ELR (cell line): Measurements from ENCODE around the gene WFDC5.
"Not testable (repeated sequence)": the region's sequence is repeated elsewhere in the genome, so short reads cannot be mapped to it uniquely, and the experiment has no call there.

Source experiments
- DNase-seq: peaks from one replicate; pipeline ENCODE4 v3.0.0-alpha.2; 2015; ENCODE audit warnings: low read depth

The WFDC5 gene

GRCh38 chr20:45114465-45115385 is at the start of gene WFDC5:
WFDC5 (minus strand) TSS chr20:45115174; CDS start chr20:45115083, 91 bp downstream.
- no peak for DNase-seq

DNA sequence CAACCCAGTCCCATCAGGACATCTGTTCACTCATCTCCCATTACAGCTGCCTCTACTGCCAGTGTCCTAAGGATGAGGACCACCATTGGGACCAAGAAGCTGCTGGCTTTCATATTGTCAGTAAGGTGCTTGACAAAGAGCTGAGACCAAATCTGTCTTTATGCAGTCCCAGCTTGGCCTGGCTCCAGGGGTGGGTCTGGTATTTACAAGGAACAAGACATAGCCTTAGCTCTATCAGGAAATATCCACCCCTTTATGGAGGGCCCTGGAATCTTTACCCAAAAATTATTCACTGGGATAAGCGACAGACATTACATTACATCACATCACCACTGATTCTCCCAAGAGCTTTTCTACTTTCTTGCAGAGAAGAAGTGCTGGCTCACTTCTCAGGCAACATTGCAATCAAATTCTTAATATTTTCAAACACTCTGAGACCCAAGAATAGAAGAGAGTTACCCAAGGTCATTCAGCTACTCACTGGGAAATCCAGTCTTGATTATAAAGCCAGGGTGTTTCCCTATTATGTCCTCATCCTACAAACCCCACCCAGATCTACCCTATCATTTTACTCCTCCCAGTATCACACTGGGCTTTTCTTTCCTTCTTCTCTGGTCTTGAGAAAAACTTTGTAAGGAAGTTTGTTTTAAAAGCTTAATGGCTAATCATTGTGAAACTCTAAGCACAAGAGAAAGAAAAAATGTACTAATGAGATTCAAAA is 48.3 kb upstream of the WFDC5 start:
- DNase-seq: no peak

GRCh38 chr20:45157962-45158361 is 43.0 kb upstream of the WFDC5 start:
- peak; percentile 58 for DNase-seq

GRCh38 chr20:45156713-45157112 is 41.7 kb upstream of the WFDC5 start:
- no peak for DNase-seq

DNA sequence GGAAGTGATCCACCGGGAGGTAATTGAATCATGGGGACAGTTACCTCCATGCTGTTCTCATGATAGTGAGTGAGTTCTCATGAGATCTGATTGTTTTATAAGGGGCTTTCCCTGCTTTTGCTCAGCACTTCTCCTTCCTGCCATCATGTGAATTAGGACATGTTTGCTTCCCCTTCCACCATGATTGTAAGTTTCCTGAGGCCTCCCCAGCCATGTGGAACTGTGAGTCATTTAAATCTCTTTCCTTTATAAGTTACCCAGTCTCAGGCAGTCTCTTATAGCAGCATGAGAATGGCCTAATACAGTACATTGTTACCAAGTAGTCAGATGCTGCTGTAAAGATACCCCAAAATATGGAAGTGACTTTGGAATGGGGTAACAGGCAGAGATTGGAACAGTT is 39.8 kb upstream of the WFDC5 start:
- not testable (repeated sequence) for DNase-seq

GRCh38 chr20:45154183-45154582 is 39.2 kb upstream of the WFDC5 start:
- peak; percentile 27 for DNase-seq

DNA sequence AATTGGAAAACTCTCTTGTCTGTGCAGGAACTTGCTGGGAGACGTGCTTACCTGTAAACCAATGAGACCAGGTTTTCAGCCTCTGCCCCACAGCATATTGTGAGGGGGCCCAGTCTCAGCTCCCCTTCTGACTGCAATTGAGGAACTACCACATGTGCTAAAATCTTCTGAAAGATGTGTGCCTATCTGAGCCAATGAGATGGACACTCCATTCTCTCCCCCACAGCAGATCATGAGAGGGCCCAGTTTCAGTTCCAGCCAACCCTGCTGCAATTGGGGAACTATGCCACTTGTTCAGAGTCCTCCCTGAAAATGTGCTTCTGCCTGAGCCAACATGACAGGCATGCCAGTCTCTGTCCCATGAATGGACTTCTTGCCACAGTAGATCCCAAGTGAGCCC is 38.8 kb upstream of the WFDC5 start:
- DNase-seq: no peak

DNA sequence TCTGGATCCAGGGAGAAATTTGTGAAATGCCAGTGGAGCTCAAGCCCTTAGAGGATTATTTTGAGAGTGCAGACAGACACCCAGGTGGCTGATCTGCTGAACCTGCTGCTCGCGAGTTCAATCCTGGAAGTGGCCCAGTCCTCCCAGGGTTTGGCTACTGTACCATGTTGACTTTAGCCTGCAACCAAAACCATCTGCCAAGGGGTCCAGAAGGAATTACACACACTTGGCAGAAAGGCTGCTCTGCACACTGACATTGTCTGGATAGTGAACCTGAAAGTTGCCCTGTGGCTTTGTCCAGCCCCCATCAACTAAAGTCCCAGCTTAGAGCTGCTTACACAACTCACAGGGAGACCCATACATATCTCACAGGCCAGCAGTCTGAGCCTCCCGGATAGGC is 38.2 kb upstream of the WFDC5 start:
- no peak for DNase-seq

- no peak for DNase-seq
Measured at GRCh38 chr20:45152405-45152804, 37.4 kb upstream of the WFDC5 start.

DNA sequence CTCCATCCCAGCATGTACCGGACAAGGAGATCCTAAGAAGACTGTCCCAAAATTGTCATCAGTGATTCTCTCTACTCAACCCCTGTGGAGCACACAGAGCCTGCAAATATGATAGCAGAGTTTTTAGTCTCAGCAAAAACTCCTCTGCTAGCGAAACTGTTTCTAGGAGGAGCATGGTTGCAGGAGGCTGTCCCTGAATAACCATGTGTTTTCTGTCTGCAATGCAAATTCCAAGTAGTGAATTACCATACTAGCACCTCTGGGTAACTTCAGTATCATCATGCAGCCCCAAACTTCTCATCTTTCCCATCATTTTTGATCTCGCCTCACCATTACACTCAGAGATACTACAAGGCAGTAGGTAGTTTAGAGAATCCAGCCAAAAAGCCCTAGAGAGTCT is 34.1 kb upstream of the WFDC5 start:
- DNase-seq: no peak

DNA sequence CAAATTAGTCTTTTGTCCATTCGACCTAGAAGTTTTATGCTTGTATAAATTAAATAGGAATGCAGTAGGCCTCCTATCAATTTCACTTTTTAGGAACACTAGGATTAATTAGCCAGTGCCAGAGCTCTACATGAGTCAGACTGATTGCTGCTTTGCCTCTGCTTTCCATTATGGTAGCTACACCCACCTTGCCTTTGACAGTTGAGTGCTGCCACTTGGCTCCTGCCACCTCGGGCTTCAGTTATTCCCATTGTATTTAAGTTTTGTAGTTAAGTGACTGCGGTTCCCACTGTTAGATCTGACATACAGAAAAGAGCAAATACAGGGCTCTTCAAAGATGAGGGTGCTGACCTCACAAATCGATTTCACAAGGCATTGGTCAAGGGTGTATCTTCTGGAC is 25.9 kb upstream of the WFDC5 start:
- DNase-seq: no peak

- DNase-seq: not testable (repeated sequence)
Measured at GRCh38 chr20:45139733-45140375, 24.9 kb upstream of the WFDC5 start.

DNA sequence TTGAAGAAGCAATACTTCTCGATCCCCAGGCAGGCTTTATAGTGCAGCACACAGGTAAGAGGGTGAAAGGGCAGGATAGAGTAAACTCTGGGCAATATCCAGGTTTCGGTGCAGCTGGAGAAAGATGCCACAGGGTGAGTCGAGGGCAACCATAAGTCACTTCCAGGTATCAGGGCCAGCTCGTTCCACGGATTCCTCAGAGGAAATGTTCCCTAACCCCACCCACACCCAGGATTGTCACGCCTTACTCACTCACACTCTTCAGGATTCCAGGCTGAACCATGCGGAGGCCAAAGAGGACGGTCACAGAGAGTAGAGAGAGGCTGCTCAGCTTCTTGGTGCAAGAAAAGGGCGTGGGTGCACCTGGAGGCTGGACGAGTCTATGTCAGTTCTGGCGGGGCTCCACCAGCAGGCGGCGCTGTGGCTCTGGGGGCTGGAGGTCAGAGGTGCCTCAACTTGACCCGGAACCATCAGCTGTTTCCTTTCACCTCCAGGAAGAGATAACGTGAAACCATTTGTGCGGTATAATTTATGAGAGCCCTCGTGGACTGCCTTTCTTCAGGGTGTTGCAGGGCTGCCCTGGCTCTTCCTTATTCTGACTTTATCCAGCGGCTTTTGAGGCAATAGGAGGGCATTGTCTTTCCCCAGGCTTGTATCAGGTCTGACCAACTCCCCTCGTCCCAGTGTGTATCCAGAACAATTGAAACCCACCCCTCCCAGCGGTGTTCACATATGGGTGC is 23.8 kb upstream of the WFDC5 start:
- peak; percentile 58 for DNase-seq

- no peak for DNase-seq
Measured at GRCh38 chr20:45136911-45137310, 21.9 kb upstream of the WFDC5 start.

DNA sequence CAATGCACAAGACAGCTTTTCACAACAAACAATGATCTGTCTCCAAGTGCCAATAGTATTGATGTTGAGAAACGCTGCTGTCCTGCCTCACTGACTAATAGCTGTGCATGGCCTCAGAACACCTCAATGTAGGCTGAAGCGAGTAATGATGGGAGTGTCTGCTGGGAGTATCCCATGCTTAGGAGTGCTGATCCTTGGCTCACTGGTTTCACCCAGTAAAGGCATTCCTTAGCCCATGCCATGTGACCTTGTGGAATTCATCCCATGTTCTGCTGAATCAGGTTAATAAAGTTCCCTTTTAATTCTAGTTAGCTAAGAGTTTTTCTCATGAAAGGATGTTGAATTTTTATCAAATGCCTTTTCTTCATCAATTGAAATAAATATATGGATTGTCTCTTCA is 13.1 kb upstream of the WFDC5 start:
- peak; percentile 38 for DNase-seq

GRCh38 chr20:45124365-45124764 is 9.4 kb upstream of the WFDC5 start, which contains the start of gene WFDC12:
WFDC12 (minus strand) TSS chr20:45124465; CDS start chr20:45124447, 18 bp downstream.
- DNase-seq: no peak

GRCh38 chr20:45121388-45121787 is 6.4 kb upstream of the WFDC5 start:
- no peak for DNase-seq

DNA sequence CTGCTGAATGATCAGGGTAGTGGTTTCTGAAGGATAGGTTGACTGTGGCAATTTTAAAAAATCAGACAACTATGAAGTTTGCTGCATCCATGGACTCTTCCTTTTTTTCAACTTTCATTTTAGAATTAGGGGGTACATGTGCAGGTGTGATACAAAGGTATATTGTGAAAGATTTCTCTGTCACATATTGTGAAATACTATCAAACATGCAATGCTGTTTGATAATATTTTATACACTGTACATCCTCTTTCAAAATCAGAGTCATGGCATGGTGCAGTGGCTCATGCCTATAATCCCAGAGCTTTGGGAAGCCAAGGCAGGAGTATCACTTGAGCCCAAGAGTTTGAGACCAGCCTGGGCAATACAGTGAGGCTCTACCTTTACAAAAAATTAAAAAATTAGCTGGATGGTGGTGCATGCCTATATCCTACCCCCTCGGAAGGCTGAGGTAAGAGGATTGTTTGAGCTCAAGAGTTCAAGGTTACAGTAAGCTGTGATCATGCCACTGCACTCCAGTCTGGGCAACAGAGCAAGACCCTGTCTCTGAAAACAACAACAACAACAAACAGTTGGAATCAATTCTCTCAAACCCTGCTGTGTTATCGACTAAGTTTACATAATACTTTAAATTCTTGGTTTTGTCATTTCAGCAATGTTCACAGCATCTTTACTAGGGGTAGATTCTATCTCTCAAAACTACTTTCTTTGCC is 4.7 kb upstream of the WFDC5 start:
- no peak for DNase-seq

DNA sequence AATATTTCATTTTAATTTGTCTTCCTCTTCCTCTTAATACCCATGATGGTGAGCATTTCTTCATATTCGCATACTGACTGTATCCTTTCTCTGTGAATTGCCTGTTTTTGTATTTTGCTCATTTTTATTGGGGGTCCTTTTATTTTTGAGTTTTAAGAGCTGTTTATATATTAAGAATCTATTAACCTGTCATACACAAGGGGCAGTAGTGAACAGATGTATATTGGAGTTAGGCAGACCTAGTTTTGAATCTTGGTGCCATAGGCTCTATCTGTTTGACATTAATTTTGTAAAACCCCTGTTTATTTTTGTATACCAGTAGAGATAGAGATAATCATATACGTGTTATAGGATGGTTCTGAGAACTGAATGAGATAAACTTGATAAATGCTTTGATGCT is 3.1 kb upstream of the WFDC5 start:
- peak; percentile 42 for DNase-seq

DNA sequence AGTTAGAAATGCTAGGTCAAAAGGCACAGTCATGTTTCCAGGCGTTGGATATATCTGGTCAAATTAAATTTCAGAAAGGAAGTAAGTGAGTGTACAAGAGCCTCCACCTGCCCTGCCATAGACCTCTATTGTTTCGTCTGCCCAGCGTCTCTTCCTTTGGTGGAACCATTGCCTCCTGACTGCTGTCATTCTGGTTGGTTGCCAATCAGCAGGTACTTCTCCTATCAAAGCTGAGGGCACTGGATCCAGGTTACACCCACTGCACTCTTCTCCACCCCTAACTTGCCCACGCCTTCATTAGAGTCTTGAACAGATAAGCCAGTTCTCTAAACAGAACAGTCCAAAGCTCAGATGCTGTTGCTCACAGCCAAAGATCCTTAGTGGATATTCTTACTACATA is 2.6 kb upstream of the WFDC5 start:
- DNase-seq: no peak

DNA sequence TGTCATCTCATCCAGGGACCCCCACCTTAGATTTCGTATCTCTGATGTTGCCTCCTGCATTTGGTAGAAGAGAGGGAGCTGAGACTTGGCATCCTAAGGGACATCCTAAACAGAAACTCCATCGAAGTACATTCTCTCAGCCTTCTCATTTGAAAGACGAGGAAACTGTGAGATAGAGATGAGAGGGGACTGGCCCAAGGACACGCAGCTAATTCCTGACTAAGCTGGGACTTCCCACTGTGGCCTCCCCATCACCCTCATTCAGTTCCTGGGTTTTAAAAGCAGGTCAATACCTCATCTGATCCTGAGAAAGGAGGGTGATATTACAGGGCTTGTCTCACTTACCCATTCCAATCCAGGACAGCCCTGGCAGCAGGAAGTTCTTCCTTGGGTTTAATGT is 855 bp upstream of the WFDC5 start:
- no peak for DNase-seq
